GM18951 (cell line): ENCODE measurements around the gene MMP12.
"Not testable (repeated sequence)": the region's sequence is repeated elsewhere in the genome, so short reads cannot be mapped to it uniquely, and the experiment has no call there.

Experiments
- POLR2A ChIP-seq: IDR thresholded peaks from 4 replicates; pipeline ENCODE4 v1.6.1; 2011; ENCODE audit warnings: mild to moderate bottlenecking; ENCODE audit not compliant: insufficient read length, insufficient read depth; ENCODE audit errors: extremely low read depth
- in situ Hi-C: fragments of 300-500 bp; cut with MboI; formaldehyde crosslinking; loops from one replicate; pipeline ENCODE4 v1.12.0; 2022; ENCODE audit warnings: low sequenced_read_pairs, mixed read lengths, inconsistent platforms; ENCODE audit not compliant: unreplicated experiment

The MMP12 gene

DNA sequence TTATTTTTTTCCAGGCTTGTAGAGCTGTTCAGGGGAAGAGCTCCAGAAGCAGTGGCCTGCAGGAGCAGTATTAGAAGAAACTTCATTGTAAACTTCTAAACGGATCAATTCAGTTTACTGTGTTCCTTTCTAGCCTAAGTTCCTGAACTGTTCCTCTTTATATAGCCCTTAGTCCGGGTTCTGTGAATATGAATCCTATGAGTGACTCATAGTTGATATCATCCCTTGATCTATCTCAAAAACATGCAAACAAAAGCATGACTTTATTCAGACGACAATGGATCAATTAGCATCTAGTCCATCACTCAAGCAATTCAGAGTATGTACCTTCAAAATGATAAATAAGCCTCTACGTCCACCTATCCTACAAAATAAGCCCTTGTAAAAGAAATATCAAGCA is at the start of gene MMP12:
Gene MMP12 (minus strand): TSS at position 131 of the 400 bp plus-strand sequence. CDS start 45 bp downstream, at position 86.
- TF ChIP-seq POLR2A, result no peak
- in situ Hi-C loops, result no loop called here

DNA sequence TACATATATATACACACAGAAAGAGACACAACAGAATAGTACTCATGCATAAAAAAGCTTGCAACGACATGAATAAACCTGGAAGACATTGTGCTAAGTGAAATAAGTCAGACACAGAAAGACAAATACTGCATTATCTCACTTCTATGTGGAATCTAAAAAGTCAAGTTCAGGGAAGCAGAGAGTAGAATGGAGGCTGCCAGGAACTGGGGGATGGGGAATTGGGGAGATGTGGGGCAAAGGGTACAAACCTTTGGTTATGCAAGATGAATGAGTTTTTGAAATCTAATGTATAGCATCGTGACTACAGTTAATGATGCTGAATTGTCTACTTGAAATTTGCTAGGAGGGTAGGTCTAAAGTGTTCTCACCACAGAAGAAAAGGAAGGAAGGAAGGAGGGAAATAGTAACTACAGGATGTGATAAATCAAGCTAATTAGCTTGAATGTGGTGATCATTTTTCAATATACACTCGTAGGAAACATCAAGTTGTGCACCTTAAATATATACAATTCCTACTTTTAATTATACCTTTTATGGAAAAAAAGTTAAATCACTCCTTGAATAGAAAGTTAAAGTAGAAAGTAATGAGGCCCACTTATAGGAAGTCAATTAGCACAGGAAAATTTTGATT is 46.9 kb upstream of the MMP12 start:
- in situ Hi-C loops, result no loop called here
- no peak for TF ChIP-seq POLR2A

DNA sequence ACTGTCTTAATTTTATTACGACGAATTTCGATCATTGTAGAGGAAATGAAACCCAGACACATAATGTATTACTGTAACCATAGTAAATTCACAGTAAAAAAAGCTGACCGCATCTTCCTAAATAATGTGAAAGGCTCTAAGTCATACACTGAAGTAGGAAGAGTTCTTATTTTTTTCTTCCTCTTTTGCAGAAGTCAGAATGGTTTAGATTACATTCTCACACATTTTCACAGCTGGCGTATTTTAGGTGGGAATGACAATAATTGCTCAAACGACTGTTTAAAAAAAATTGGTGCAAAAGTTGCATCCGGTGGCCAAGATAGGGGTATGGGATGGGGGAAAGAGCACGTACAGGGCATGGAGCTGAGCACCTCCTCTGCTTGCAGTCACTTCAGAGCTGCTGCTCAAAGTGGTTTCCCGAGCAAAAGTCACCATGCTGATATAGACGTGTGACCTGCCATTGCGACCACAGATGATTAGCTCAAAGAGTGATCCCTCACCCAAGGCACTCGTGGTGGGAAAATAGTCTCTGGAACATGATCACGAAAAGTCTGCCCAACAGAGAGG is 45.4 kb upstream of the MMP12 start:
- in situ Hi-C loops, result no loop called here
- no peak for TF ChIP-seq POLR2A

DNA sequence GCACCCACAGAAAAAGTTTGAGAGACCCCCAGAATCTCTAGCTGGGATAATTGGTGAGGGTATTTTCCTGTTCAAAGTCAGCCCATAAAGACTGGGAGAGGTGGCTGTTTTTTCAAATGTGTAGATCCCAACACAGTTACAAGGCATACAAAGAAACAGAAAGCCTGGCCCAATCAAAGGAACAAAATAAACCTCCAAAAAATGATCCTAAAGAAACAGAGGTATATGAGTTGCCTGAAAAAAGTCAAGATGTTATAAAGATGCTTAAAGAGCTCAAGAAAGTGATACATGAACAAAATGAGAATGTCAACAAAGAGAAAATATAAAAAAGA is 40.2 kb upstream of the MMP12 start:
- no peak for TF ChIP-seq POLR2A
- in situ Hi-C loops, result no loop called here

DNA sequence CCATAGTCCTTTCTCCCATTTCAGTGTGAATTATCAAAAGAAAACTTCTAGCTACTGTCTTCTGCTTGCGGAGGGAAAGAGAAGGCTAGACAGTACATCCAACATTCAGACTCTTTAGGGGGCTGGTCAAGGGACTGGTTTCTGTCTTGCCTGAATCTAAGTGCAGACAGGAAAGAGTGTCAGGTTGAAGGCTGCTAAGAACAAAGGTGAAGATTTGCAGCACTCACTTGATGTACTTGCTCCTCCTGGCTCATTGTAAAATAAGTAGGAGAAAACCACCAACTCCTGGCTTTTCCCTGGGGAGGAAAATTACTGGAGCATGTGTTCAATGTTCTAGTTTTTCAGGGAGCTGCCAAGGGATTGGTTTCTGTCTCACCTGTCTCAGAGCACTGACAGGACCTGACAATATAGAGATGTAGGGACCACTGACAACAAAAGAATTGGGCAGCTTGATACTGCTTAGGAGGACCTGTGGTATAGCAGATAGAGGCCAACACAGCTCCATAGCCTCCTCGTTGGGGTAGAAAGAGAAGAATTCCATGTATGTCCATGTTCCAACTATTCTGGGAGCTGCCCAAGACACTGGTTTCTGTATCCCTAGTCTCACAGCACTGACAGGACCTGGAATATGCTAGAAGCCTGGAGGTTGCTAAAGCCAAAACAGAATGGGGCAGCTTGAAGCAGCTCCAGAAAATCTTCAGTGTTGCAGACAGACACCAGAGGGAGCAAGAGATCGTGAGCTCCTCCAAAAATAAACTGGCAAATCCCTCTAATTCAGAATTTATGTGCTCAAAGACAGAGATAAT is 39.7 kb upstream of the MMP12 start:
- in situ Hi-C loops, result no loop called here
- TF ChIP-seq POLR2A, result no peak

DNA sequence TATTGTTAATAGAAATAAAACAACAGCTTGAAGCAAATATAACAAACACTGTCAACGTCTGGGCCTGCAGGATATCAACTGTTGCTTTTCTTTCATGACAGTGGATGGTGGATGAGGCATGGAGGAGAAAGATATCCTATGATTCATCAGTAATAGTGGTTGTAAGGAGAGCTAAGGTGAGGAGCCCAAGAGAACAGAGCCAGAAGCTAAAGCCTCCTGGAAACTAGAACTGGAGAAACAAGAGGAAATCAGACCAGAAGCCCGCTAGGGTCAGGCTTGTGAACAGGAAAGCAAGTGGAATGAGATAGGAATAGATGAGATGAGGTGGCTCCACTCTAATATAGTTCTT is 37.7 kb upstream of the MMP12 start:
- TF ChIP-seq POLR2A, result no peak
- in situ Hi-C loops, result no loop called here

DNA sequence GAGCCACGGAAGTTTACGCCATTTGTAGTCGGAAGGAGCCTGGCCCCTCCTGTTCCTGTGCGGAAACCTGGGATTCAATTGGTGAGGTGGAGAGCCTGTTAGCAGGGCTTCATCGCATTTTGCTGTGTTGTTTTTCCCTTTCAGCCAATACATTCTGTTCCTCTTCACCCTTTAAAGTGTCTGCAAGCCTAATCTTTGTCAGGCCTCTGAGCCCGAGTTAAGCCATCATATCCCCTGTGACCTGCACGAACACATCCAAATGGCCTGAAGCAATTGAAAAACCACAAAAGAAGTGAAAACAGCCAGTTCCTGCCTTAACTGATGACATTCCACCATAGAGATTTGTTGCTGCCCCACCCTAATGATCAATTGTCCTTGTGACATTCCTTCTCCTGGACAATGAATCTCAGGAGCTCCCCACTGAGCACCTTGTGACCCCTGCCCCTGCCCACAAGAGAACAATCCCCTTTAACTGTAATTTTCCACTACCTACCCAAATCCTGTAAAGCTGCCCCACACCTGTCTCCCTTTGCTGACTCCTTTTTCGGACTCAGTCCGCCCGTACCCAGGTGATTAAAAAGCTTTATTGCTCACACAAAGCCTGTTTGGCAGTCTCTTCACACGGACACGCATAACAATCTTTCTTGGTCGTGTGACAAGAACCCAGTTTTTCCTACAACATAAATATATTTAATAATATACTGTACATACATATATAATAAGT is 37.1 kb upstream of the MMP12 start:
- no peak for TF ChIP-seq POLR2A
- in situ Hi-C loops, result no loop called here

DNA sequence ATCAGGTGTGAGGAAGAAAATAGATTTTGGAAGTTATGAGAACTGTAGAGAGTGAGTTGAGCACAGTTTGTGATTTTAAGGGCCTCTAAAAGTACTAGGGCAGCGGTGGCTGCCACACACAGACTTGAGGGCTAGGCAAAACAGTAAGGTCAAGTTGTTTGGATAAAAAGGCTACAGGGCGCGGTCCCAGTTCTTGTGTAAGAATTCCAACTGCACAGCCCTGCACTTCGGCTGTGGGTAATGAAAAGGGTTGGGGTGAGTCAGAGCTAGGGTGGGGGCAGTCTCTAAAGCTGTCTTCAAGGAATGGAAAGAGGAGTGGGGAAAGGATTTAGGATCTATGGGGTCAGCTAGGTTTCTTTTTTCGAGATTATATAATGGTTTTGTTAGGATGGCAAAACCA is 31.1 kb upstream of the MMP12 start:
- in situ Hi-C loops, result not testable (repeated sequence)

DNA sequence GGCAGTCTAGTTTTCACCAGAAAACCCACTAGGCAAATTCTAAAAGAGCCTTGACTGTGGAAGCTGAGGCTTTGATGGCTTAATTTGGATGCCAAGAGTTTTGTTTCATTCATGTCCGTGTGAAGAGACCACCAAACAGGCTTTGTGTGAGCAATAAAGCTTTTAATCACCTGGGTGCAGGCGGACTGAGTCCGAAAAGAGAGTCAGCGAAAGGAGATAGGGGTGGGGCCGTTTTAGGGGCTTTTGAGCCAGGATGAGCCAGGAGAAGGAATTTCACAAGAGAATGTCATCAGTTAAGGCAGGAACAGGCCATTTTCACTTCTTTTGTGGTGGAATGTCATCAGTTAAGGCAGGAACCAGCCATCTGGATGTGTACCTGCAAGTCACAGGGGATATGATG is 29.1 kb upstream of the MMP12 start:
- in situ Hi-C loops, result not testable (repeated sequence)

DNA sequence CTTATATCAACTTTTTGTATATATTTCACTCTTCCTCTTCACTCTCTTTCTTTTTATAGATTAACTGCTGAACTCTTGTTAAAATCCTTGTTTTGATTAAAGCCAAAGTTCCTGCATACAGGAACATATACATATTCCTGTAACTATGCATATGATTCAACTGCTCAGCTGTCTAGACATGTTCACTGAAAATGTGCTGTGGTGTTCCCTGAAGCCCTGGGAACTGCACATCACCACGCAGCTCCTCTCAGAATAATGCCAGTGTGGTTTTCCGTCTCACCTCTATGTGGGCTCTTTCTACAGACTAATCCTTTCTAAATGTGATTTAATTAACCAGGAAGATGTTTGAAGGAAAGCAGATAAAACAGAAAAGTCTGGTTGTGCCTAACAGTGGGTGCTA is 25.6 kb upstream of the MMP12 start:
- in situ Hi-C loops, result no loop called here
- no peak for TF ChIP-seq POLR2A

DNA sequence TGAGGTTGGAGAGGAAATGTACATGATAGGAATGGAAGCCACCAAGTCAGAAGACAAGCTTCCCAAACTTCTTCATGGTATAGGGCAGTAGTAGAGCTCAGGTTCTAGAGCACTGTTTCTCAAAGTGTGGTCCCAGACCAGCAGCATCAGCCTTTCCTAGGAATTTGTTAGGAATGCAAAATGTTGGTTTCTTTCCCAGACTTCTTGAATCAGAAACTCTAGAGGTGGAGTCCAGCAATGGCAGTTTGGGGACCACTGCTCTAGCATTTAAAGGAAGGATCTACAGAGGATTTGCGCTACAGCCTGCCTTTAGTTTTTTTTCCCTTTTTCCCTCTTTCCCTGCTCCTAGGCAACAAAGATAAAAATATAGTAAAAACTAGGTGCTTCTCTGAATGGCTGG is 17.0 kb upstream of the MMP12 start:
- no peak for TF ChIP-seq POLR2A
- in situ Hi-C loops, result no loop called here

DNA sequence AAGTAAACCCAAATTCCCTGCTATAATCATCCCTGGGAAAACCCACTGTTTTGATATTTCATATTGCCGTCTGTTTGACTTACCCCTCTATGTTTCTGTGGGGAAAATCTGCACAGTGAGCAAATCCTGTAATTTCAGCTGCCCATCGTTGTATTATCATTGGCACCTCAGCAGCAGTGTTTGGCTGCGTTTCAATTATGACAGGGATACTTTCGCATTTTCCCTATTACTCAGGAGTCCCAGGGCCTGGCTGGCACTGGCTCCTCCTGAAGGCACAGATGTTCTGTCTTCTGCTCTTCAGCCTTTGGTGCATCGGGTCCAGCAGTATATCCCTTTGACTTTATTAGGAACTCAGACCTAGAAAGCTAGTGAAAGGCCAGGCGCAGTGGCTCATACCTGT is 12.2 kb upstream of the MMP12 start:
- TF ChIP-seq POLR2A, result no peak
- in situ Hi-C loops, result no loop called here

DNA sequence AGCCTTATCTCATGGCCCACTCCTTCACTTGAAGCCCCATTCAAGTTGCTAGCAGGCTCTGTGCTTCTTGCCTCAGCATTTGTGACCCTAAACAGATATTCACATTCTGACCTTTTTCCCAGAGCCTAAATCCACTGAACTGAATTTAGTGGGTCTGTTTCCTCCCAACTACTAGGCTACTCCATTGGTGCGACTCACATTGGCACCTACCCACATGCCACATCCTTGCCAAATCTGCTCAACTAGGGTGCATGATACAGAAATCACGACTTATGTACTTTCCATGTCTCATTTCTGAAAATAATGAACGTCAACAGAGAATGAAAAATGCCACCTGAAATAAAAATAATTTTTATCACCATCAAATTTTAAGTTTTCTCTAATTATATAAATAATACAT is 8.4 kb upstream of the MMP12 start:
- no peak for TF ChIP-seq POLR2A
- in situ Hi-C loops, result no loop called here
